Loucy (cell line): ENCODE measurements around the gene MYCN.
"Not testable (repeated sequence)": the region's sequence is repeated elsewhere in the genome, so short reads cannot be mapped to it uniquely, and the experiment has no call there.

Source experiments
- H2AFZ ChIP-seq: fragments of 200-600 bp; sonication (generic); 2 replicates; pipeline ENCODE4 v1.6.0; 2016; ENCODE audit warnings: antibody characterized with exemption, mild to moderate bottlenecking, low read length, moderate library complexity
- H3F3A ChIP-seq: fragments of 200-600 bp; 2 replicates; pipeline ENCODE4 v1.6.0; 2016; ENCODE audit warnings: antibody characterized with exemption, low read depth, mild to moderate bottlenecking
- H3K27me3 ChIP-seq: fragments of 200-600 bp; sonication (generic); 2 replicates; pipeline ENCODE4 v1.6.1; 2014; ENCODE audit warnings: low read length, mild to moderate bottlenecking; ENCODE audit not compliant: insufficient read depth, poor library complexity, severe bottlenecking
- H3K36me3 ChIP-seq: fragments of 200-600 bp; sonication (generic); 2 replicates; pipeline ENCODE4 v1.6.1; 2016; ENCODE audit warnings: low read length; ENCODE audit not compliant: insufficient read depth
- H3K4me1 ChIP-seq: fragments of 200-600 bp; sonication (generic); 2 replicates; pipeline ENCODE4 v1.5.1; 2014; ENCODE audit warnings: low read length, mild to moderate bottlenecking; ENCODE audit not compliant: insufficient read depth, poor library complexity, severe bottlenecking
- H3K4me2 ChIP-seq: fragments of 200-600 bp; sonication (generic); 2 replicates; pipeline ENCODE4 v1.6.0; 2014; ENCODE audit warnings: antibody characterized with exemption, low read length, low read depth, mild to moderate bottlenecking; ENCODE audit not compliant: poor library complexity, severe bottlenecking
- H3K4me3 ChIP-seq: fragments of 200-600 bp; sonication (generic); 2 replicates; pipeline ENCODE4 v1.5.1; 2014; ENCODE audit warnings: low read length, mild to moderate bottlenecking, mixed read lengths; ENCODE audit not compliant: poor library complexity, severe bottlenecking
- H3K79me2 ChIP-seq: fragments of 200-600 bp; sonication (generic); 2 replicates; pipeline ENCODE4 v1.6.1; 2014; ENCODE audit warnings: low read length; ENCODE audit not compliant: insufficient read depth
- H3K9ac ChIP-seq: fragments of 200-600 bp; sonication (generic); 2 replicates; pipeline ENCODE4 v1.6.0; 2014; ENCODE audit warnings: mild to moderate bottlenecking, low read depth, low read length, moderate library complexity; ENCODE audit not compliant: poor library complexity, severe bottlenecking
- H3K9me2 ChIP-seq: fragments of 200-600 bp; sonication (generic); replicated peaks from 2 replicates; pipeline ENCODE4 v1.6.1; 2016; ENCODE audit warnings: low read depth, low read length, mixed read lengths
- H3K9me3 ChIP-seq: fragments of 200-600 bp; sonication (generic); 2 replicates; pipeline ENCODE4 v1.6.1; 2014; ENCODE audit warnings: mild to moderate bottlenecking, antibody characterized with exemption, low read length, low read depth; ENCODE audit not compliant: insufficient read depth
- H4K20me1 ChIP-seq: fragments of 200-600 bp; sonication (generic); 2 replicates; pipeline ENCODE4 v1.6.0; 2014; ENCODE audit warnings: antibody characterized with exemption, low read length, mild to moderate bottlenecking; ENCODE audit not compliant: insufficient read depth, poor library complexity, severe bottlenecking
- EZH2phosphoT487 ChIP-seq: fragments of 200-600 bp; IDR thresholded peaks from 2 replicates; pipeline ENCODE4 v1.6.1; 2018; ENCODE audit warnings: antibody characterized with exemption, mild to moderate bottlenecking, moderate library complexity, borderline replicate concordance
- TF ChIP-seq, protein P1 (sequence below): fragments of 200-600 bp; sonication (generic); conservative IDR thresholded peaks from 2 replicates; pipeline ENCODE4 v1.5.1; 2014; ENCODE audit warnings: mild to moderate bottlenecking, antibody characterized with exemption, low read length

MYCN gene

GRCh38 chr2:15909157-15909556 lies 31.2 kb upstream of the MYCN start:
- no peaks in the 10 kb centered on the region for H3K27me3 ChIP-seq
- H3K9ac ChIP-seq: no peak overlapping the region
- no peaks in the 10 kb centered on the region for H3K4me1 ChIP-seq
- H3K36me3 ChIP-seq: no peaks in the 10 kb centered on the region
- no peak for TF ChIP-seq EZH2phosphoT487
- TF ChIP-seq, protein P1, sequence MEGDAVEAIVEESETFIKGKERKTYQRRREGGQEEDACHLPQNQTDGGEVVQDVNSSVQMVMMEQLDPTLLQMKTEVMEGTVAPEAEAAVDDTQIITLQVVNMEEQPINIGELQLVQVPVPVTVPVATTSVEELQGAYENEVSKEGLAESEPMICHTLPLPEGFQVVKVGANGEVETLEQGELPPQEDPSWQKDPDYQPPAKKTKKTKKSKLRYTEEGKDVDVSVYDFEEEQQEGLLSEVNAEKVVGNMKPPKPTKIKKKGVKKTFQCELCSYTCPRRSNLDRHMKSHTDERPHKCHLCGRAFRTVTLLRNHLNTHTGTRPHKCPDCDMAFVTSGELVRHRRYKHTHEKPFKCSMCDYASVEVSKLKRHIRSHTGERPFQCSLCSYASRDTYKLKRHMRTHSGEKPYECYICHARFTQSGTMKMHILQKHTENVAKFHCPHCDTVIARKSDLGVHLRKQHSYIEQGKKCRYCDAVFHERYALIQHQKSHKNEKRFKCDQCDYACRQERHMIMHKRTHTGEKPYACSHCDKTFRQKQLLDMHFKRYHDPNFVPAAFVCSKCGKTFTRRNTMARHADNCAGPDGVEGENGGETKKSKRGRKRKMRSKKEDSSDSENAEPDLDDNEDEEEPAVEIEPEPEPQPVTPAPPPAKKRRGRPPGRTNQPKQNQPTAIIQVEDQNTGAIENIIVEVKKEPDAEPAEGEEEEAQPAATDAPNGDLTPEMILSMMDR: no peak
- no peaks in the 10 kb centered on the region for H4K20me1 ChIP-seq
- no peaks in the 10 kb centered on the region for H3K9me3 ChIP-seq
- H2AFZ ChIP-seq: no peak overlapping the region
- H3K9me2 ChIP-seq: no peaks in the 10 kb centered on the region
- H3F3A ChIP-seq: no peaks in the 10 kb centered on the region
- no peak overlapping the region for H3K4me2 ChIP-seq
- H3K4me3 ChIP-seq: no peak overlapping the region
- no peaks in the 10 kb centered on the region for H3K79me2 ChIP-seq

GRCh38 chr2:15909736-15910135 lies 30.6 kb upstream of the MYCN start:
- TF ChIP-seq, protein P1: no peak
- TF ChIP-seq EZH2phosphoT487: no peak
- Histone ChIP-seq H3K4me3 (no peak overlapping the region), H3K4me2 (no peak overlapping the region), H3K36me3 (no peaks in the 10 kb centered on the region), H3K4me1 (no peaks in the 10 kb centered on the region), H3K27me3 (no peaks in the 10 kb centered on the region), H3K9me2 (no peaks in the 10 kb centered on the region), H3F3A (no peaks in the 10 kb centered on the region), H3K9ac (no peak overlapping the region), H3K9me3 (no peaks in the 10 kb centered on the region), H4K20me1 (no peaks in the 10 kb centered on the region), H2AFZ (no peak overlapping the region), H3K79me2 (no peaks in the 10 kb centered on the region)

- H3K9me3 ChIP-seq, H2AFZ ChIP-seq, H3K79me2 ChIP-seq, H3K4me1 ChIP-seq, H3F3A ChIP-seq, H3K36me3 ChIP-seq, H4K20me1 ChIP-seq, H3K4me2 ChIP-seq, H3K27me3 ChIP-seq, H3K9me2 ChIP-seq, H3K4me3 ChIP-seq, H3K9ac ChIP-seq: not testable (repeated sequence)
These were observed 29.1 kb upstream of the MYCN start for GRCh38 chr2:15911270-15911669.

DNA sequence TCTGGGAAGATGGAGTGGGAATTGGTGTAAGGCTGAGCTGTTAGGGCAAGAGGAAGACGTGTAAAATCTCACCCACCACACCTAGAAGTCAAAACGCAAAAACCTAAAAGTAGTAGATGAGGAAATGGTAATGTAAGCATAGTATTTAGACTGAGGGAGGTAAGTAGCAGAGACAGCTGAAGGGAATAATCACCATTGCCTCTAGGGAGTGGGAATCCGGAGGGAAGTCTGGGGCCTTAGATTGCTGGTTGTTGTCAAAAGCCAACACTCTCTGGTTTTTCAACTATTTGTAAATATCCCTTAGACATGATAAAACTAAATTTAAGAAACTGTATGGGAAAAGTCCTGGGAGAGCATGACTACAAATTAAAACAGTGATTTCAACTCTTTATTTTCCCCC lies 28.7 kb upstream of the MYCN start:
- Histone ChIP-seq H3K9ac (no peak overlapping the region), H3K4me2 (no peak overlapping the region), H3F3A (no peaks in the 10 kb centered on the region), H3K9me3 (no peaks in the 10 kb centered on the region), H2AFZ (no peak overlapping the region), H3K4me1 (no peaks in the 10 kb centered on the region), H4K20me1 (no peaks in the 10 kb centered on the region), H3K4me3 (no peak overlapping the region), H3K79me2 (no peaks in the 10 kb centered on the region), H3K27me3 (no peaks in the 10 kb centered on the region), H3K36me3 (no peaks in the 10 kb centered on the region), H3K9me2 (no peaks in the 10 kb centered on the region)
- TF ChIP-seq, protein P1: no peak
- TF ChIP-seq EZH2phosphoT487: no peak
